ENCODE measurements around the gene LONP2.

DNA sequence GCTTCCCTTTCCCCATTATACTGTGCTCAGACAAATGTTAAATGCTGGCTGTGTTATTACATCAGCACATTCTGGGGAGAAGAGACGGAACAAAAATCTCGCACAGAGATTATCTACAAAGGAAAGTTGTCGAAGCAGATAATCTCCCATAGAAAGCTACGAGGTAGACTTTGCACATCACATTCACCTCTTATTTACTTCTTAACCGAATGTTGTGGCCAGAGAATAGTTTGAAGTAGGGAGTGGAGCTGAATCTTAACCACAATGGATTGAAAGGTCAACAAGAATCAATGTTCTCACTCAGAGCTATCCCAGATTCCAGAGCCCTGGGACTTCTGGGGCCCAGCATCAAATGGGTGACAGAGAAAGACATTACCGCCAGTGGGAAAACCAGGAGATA is 28.4 kb upstream of the LONP2 start:
- TF ChIP-seq POLR2A (IDR thresholded peaks at IDR 0.05) = no peak
- TF ChIP-seq CTCF (IDR thresholded peaks at IDR 0.05) = no peak
